ENCODE results near the gene LAMP5. TPM values are rescaled to one million over a fixed set of nuclear protein-coding genes. Genes with fewer than 3 reads are reported as not detected.

Gene LAMP5
- total RNA-seq, 1 donor from 2014 or later, result 2.3 TPM

GRCh38 chr20:9515741-9516233, 1.4 kb downstream of the LAMP5 start:
- Histone ChIP-seq H2AFZ (ENCODE audit: low read depth, low read length) (no peak overlapping the region), H3K27ac (ENCODE audit: low read depth, low read length) (no peak overlapping the region)
- FAIRE-seq, result no peak

GRCh38 chr20:9516234-9516871, 2.0 kb downstream of the LAMP5 start:
- Histone ChIP-seq H3K27me3 (ENCODE audit: insufficient read depth, low read length) (peaks cover 51% of the 10 kb centered on the region), H3K27ac (ENCODE audit: low read depth, low read length) (no peak overlapping the region), H3K36me3 (ENCODE audit: insufficient read depth, low read length) (no peaks in the 10 kb centered on the region), H3K9ac (ENCODE audit: low read length) (no peak overlapping the region), H3K4me2 (ENCODE audit: low read length) (peak overlapping the region; percentile 76), H3K4me1 (ENCODE audit: insufficient read depth, low read length) (peaks cover 3% of the 10 kb centered on the region), H4K20me1 (ENCODE audit: insufficient read depth, low read length) (no peaks in the 10 kb centered on the region), H3K79me2 (ENCODE audit: insufficient read depth, low read length) (no peaks in the 10 kb centered on the region), H2AFZ (ENCODE audit: low read depth, low read length) (no peak overlapping the region), H3K4me3 (ENCODE audit: insufficient read depth, low read depth, low read length) (no peak overlapping the region), H3K9me3 (ENCODE audit: insufficient read depth, low read depth, low read length) (no peaks in the 10 kb centered on the region)
- Mint-ChIP-seq H3K27me3 (ENCODE audit: low read depth, unreplicated experiment) (peaks cover 53% of the 10 kb centered on the region), H3K9me3 (ENCODE audit: unreplicated experiment) (peaks cover 3% of the 10 kb centered on the region), H3K4me3 (ENCODE audit: unreplicated experiment) (peak overlapping the region; percentile 79), H3K4me1 (ENCODE audit: low read depth, unreplicated experiment) (peaks cover 8% of the 10 kb centered on the region), H3K27ac (ENCODE audit: unreplicated experiment) (no peak overlapping the region), H3K36me3 (ENCODE audit: low read depth, unreplicated experiment) (no peaks in the 10 kb centered on the region)
- DNase-seq (ENCODE audit: low read depth), result no peak
- TF ChIP-seq CTCF (IDR thresholded peaks at IDR 0.05; ENCODE audit: insufficient read depth, low read depth, low read length), result no peak
- peak; percentile 59 for TF ChIP-seq EZH2 (IDR thresholded peaks at IDR 0.05; ENCODE audit: insufficient read depth, low read length)
- FAIRE-seq, result no peak

More at GRCh38 chr20:9515741-9516233, 1.4 kb downstream of the LAMP5 start:
- Mint-ChIP-seq H3K27ac (ENCODE audit: unreplicated experiment) (no peak overlapping the region), H3K9me3 (ENCODE audit: unreplicated experiment) (peaks cover 3% of the 10 kb centered on the region), H3K4me1 (ENCODE audit: low read depth, unreplicated experiment) (peaks cover 8% of the 10 kb centered on the region), H3K36me3 (ENCODE audit: low read depth, unreplicated experiment) (no peaks in the 10 kb centered on the region), H3K27me3 (ENCODE audit: low read depth, unreplicated experiment) (peaks cover 53% of the 10 kb centered on the region), H3K4me3 (ENCODE audit: unreplicated experiment) (peak overlapping the region; percentile 79)
- Histone ChIP-seq H3K79me2 (ENCODE audit: insufficient read depth, low read length) (no peaks in the 10 kb centered on the region), H3K4me2 (ENCODE audit: low read length) (peak overlapping the region; percentile 76), H3K9ac (ENCODE audit: low read length) (no peak overlapping the region), H3K4me1 (ENCODE audit: insufficient read depth, low read length) (peaks cover 3% of the 10 kb centered on the region), H4K20me1 (ENCODE audit: insufficient read depth, low read length) (no peaks in the 10 kb centered on the region), H3K4me3 (ENCODE audit: insufficient read depth, low read depth, low read length) (peak overlapping the region; percentile 5), H3K36me3 (ENCODE audit: insufficient read depth, low read length) (no peaks in the 10 kb centered on the region), H3K9me3 (ENCODE audit: insufficient read depth, low read depth, low read length) (no peaks in the 10 kb centered on the region), H3K27me3 (ENCODE audit: insufficient read depth, low read length) (peaks cover 52% of the 10 kb centered on the region)
- no peak for DNase-seq (ENCODE audit: low read depth)
- TF ChIP-seq EZH2 (IDR thresholded peaks at IDR 0.05; ENCODE audit: insufficient read depth, low read length), result peak; percentile 69
- TF ChIP-seq CTCF (IDR thresholded peaks at IDR 0.05; ENCODE audit: insufficient read depth, low read depth, low read length), result no peak
